ENCODE data around the gene BMP8B. TPM values are rescaled to one million over a fixed set of nuclear protein-coding genes. Genes with fewer than 3 reads are reported as not detected.
"Not testable (repeated sequence)": the region's sequence is repeated elsewhere in the genome, so short reads cannot be mapped to it uniquely, and the experiment has no call there.

The BMP8B gene
- total RNA-seq, 1 experiment from 2014 or later: 5.9 TPM

GRCh38 chr1:39791838-39792237 lies 3.2 kb upstream of the BMP8B start:
- BruUV-seq (replicated peaks): no TSS peak
- no peak overlapping the region for H3K27ac Mint-ChIP-seq (ENCODE audit: unreplicated experiment)
- H3K4me1 ChIP-seq: peaks cover 4% of the 10 kb centered on the region; the same call in 1 of the 2 replicates
- H3K4me3 Mint-ChIP-seq (ENCODE audit: unreplicated experiment): no peak overlapping the region
- H3K27me3 ChIP-seq (replicated peaks; ENCODE audit: control insufficient read depth, insufficient read depth, low read length): no peaks in the 10 kb centered on the region
- no peak for DNase-seq
- POLR2A ChIA-PET: no interaction called here
- H3K36me3 ChIP-seq (ENCODE audit: control insufficient read depth, insufficient read depth, low read length): no peaks in the 10 kb centered on the region
- no peaks in the 10 kb centered on the region for H3K4me1 Mint-ChIP-seq (ENCODE audit: low read depth, unreplicated experiment)
- CTCF ChIA-PET: no interaction called here
- H3K4me3 ChIP-seq (ENCODE audit: low read depth, low read length): no peak overlapping the region
- no peaks in the 10 kb centered on the region for H3K9me3 ChIP-seq
- no peaks in the 10 kb centered on the region for H3K27me3 Mint-ChIP-seq (ENCODE audit: insufficient read depth, unreplicated experiment)
- intact Hi-C loops (cut with micrococcal nuclease; ENCODE audit: unreplicated experiment): no loop called here
- no peaks in the 10 kb centered on the region for H3K9me3 Mint-ChIP-seq (ENCODE audit: unreplicated experiment)
- TF ChIP-seq, protein P1, sequence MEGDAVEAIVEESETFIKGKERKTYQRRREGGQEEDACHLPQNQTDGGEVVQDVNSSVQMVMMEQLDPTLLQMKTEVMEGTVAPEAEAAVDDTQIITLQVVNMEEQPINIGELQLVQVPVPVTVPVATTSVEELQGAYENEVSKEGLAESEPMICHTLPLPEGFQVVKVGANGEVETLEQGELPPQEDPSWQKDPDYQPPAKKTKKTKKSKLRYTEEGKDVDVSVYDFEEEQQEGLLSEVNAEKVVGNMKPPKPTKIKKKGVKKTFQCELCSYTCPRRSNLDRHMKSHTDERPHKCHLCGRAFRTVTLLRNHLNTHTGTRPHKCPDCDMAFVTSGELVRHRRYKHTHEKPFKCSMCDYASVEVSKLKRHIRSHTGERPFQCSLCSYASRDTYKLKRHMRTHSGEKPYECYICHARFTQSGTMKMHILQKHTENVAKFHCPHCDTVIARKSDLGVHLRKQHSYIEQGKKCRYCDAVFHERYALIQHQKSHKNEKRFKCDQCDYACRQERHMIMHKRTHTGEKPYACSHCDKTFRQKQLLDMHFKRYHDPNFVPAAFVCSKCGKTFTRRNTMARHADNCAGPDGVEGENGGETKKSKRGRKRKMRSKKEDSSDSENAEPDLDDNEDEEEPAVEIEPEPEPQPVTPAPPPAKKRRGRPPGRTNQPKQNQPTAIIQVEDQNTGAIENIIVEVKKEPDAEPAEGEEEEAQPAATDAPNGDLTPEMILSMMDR (IDR thresholded peaks at IDR 0.05; ENCODE audit: insufficient read depth in 1 of 2, low read depth in 1 of 2, low read length in 1 of 2, severe bottlenecking in 1 of 2, unreplicated experiment in 1 of 2): no peak
- H3K36me3 Mint-ChIP-seq (ENCODE audit: insufficient read depth, unreplicated experiment): peaks cover 6% of the 10 kb centered on the region

DNA sequence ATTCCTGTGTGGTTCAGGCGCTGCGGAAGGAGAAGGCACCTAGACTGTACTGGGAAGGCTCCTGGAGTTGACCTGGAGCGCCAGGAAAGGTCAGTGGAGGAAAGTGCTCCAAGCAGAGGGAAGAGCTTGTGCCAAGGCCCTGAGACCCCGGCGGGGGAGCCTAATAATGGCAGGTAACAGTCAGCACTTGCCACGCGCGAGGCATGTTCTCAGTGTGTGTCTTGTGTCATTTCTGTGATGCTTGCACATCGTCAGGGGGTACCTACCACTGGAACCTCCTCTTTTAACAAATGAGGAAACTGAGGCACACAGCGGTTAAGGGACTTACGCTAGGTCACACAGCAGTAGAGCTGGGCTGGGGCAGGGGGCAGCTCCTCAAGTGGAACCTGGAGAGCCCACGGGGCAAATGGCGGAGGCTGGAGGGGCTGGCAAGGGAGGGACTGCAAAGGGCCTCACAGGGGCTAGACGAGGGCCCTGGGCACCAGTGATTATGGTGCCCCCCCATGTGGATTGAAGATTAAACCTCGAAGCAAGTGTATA lies 976 bp upstream of the BMP8B start:
- ChIA-PET CTCF (no interaction called here), POLR2A (no interaction called here)
- H3K4me1 ChIP-seq: no peaks in the 10 kb centered on the region
- Mint-ChIP-seq H3K9me3 (ENCODE audit: unreplicated experiment) (no peaks in the 10 kb centered on the region), H3K27me3 (ENCODE audit: insufficient read depth, unreplicated experiment) (no peaks in the 10 kb centered on the region), H3K4me3 (ENCODE audit: unreplicated experiment) (peak overlapping the region; percentile 86), H3K4me1 (ENCODE audit: low read depth, unreplicated experiment) (no peaks in the 10 kb centered on the region), H3K36me3 (ENCODE audit: insufficient read depth, unreplicated experiment) (peaks cover 6% of the 10 kb centered on the region), H3K27ac (ENCODE audit: unreplicated experiment) (peak overlapping the region; percentile 48)
- H3K27me3 ChIP-seq (replicated peaks; ENCODE audit: control insufficient read depth, insufficient read depth, low read length): no peaks in the 10 kb centered on the region
- H3K36me3 ChIP-seq (ENCODE audit: control insufficient read depth, insufficient read depth, low read length): no peaks in the 10 kb centered on the region
- no peaks in the 10 kb centered on the region for H3K9me3 ChIP-seq
- no TSS peak for BruUV-seq (replicated peaks)
- TF ChIP-seq, protein P1 (IDR thresholded peaks at IDR 0.05; ENCODE audit: insufficient read depth in 1 of 2, low read depth in 1 of 2, low read length in 1 of 2, severe bottlenecking in 1 of 2, unreplicated experiment in 1 of 2): no peak
- H3K4me3 ChIP-seq (ENCODE audit: low read depth, low read length): peak overlapping the region; percentile 67
- intact Hi-C loops (cut with micrococcal nuclease; ENCODE audit: unreplicated experiment): no loop called here
- no peak for DNase-seq

GRCh38 chr1:39788426-39788757 lies 273 bp downstream of the BMP8B start:
- H3K36me3 Mint-ChIP-seq (ENCODE audit: insufficient read depth, unreplicated experiment): peaks cover 6% of the 10 kb centered on the region
- Histone ChIP-seq H3K4me1 (no peaks in the 10 kb centered on the region), H3K9me3 (no peaks in the 10 kb centered on the region), H3K27me3 (replicated peaks; ENCODE audit: control insufficient read depth, insufficient read depth, low read length) (no peaks in the 10 kb centered on the region), H3K4me3 (ENCODE audit: low read depth, low read length) (peak overlapping the region; percentile 67), H3K36me3 (ENCODE audit: control insufficient read depth, insufficient read depth, low read length) (no peaks in the 10 kb centered on the region)
- TF ChIP-seq, protein P1 (IDR thresholded peaks at IDR 0.05; ENCODE audit: insufficient read depth in 1 of 2, low read depth in 1 of 2, low read length in 1 of 2, severe bottlenecking in 1 of 2, unreplicated experiment in 1 of 2): no peak
- no TSS peak for BruUV-seq (replicated peaks)
- peak overlapping the region; percentile 86 for H3K4me3 Mint-ChIP-seq (ENCODE audit: unreplicated experiment)
- no peak overlapping the region for H3K27ac Mint-ChIP-seq (ENCODE audit: unreplicated experiment)
- intact Hi-C loops (cut with micrococcal nuclease; ENCODE audit: unreplicated experiment): no loop called here
- POLR2A ChIA-PET: interaction anchor here (0.6 kb wide), 1 partner anchor 113 kb away, joined by 3 read pairs; no protein-coding TSS in a partner anchor
- no peaks in the 10 kb centered on the region for H3K4me1 Mint-ChIP-seq (ENCODE audit: low read depth, unreplicated experiment)
- no peak for DNase-seq
- CTCF ChIA-PET: no interaction called here
- no peaks in the 10 kb centered on the region for H3K9me3 Mint-ChIP-seq (ENCODE audit: unreplicated experiment)
- H3K27me3 Mint-ChIP-seq (ENCODE audit: insufficient read depth, unreplicated experiment): no peaks in the 10 kb centered on the region

GRCh38 chr1:39787964-39788363 lies 701 bp downstream of the BMP8B start:
- H3K4me1 ChIP-seq; intact Hi-C loops (cut with micrococcal nuclease; ENCODE audit: unreplicated experiment); H3K4me1 Mint-ChIP-seq (ENCODE audit: low read depth, unreplicated experiment); H3K27ac Mint-ChIP-seq (ENCODE audit: unreplicated experiment); DNase-seq; H3K36me3 Mint-ChIP-seq (ENCODE audit: insufficient read depth, unreplicated experiment); CTCF ChIA-PET; H3K9me3 ChIP-seq; H3K36me3 ChIP-seq (ENCODE audit: control insufficient read depth, insufficient read depth, low read length); H3K27me3 ChIP-seq (replicated peaks; ENCODE audit: control insufficient read depth, insufficient read depth, low read length); H3K27me3 Mint-ChIP-seq (ENCODE audit: insufficient read depth, unreplicated experiment); BruUV-seq (replicated peaks); H3K9me3 Mint-ChIP-seq (ENCODE audit: unreplicated experiment): not testable (repeated sequence)
- H3K4me3 ChIP-seq (ENCODE audit: low read depth, low read length): peak overlapping the region; percentile 67
- POLR2A ChIA-PET: interaction anchor here (0.6 kb wide), 1 partner anchor 113 kb away, joined by 3 read pairs; no protein-coding TSS in a partner anchor
- H3K4me3 Mint-ChIP-seq (ENCODE audit: unreplicated experiment): peak overlapping the region; percentile 61

Measured in Caco-2 (cell line).